GM12878 (cell line): ENCODE measurements around the gene UQCC5. TPM values are rescaled to one million over a fixed set of nuclear protein-coding genes. Genes with fewer than 3 reads are reported as not detected.
A peak's percentile ranks its signal among the peaks of the same experiment; 100 is the strongest.

ENCODE experiments used
- ATAC-seq: fragments of 200-7000 bp; cut with Tn5 transposase; 3 replicates; pipeline ENCODE4 v1.9.1; 2020; ENCODE audit warnings: mild to moderate bottlenecking, moderate library complexity
- BruUV-seq: library from RNA; stranded (reverse); fragments of 400-500 nt; replicated peaks from 2 replicates; lab custom pipeline; 2021; lab: Mats Ljungman, UMichigan
- CTCF ChIA-PET: fragments of 300-600 bp; sonication (Branson Sonifier 250); formaldehyde crosslinking; extraction: SDS; loops from one replicate; lab custom pipeline; 2021; ENCODE audit warnings: inconsistent platforms; lab: Yijun Ruan, JAX
- POLR2A ChIA-PET: fragments of 350-600 bp; formaldehyde crosslinking; extraction: SDS; loops from one replicate; lab custom pipeline; 2021; ENCODE audit warnings: inconsistent platforms; lab: Charles Lee
- RAD21 ChIA-PET: fragments of 300-600 bp; sonication (Branson Sonifier 250); formaldehyde crosslinking; loops from one replicate; lab custom pipeline; 2023; ENCODE audit warnings: antibody characterized with exemption; ENCODE audit not compliant: unreplicated experiment; lab: Charles Lee
- SMC1A ChIA-PET: fragments of 300-600 bp; sonication (Branson Sonifier 250); formaldehyde crosslinking; loops from one replicate; lab custom pipeline; 2023; ENCODE audit not compliant: unreplicated experiment, uncharacterized antibody; lab: Charles Lee
- DNase-seq: peaks from one replicate; pipeline ENCODE4 v3.0.0-alpha.2; 2011; ENCODE audit warnings: low read depth, low spot score
- FAIRE-seq: peaks from 3 replicates; lab custom pipeline; 2011; peaks lifted over from hg19 to GRCh38; lab: Jason Lieb, UNC
- H2AFZ ChIP-seq: 2 replicates; pipeline ENCODE4 v1.6.0; 2011; ENCODE audit warnings: low read depth, low read length, control low read depth; ENCODE audit not compliant: control insufficient read depth
- H3K27ac ChIP-seq: 2 replicates; pipeline ENCODE4 v1.5.1; 2011; ENCODE audit warnings: control low read depth; ENCODE audit not compliant: control insufficient read depth, insufficient read depth
- H3K27me3 ChIP-seq, 2 experiments: replicated peaks in 1 of 2; 2 replicates each; pipeline versions ENCODE4 v1.6.0 to v1.6.1; 2011; ENCODE audit warnings: low read length in 1 of 2; ENCODE audit not compliant: control insufficient read depth in 2 of 2, insufficient read depth in 2 of 2
- H3K36me3 ChIP-seq, 2 experiments: 2 replicates each; pipeline ENCODE4 v1.5.1; 2011; ENCODE audit warnings: low read length in 1 of 2; ENCODE audit not compliant: control insufficient read depth in 2 of 2, insufficient read depth in 2 of 2
- H3K4me1 ChIP-seq: 2 replicates; pipeline ENCODE4 v1.6.1; 2011; ENCODE audit warnings: mild to moderate bottlenecking, low read length, moderate library complexity, mixed read lengths; ENCODE audit not compliant: control insufficient read depth, insufficient read depth
- H3K4me2 ChIP-seq: 2 replicates; pipeline ENCODE4 v1.6.0; 2011; ENCODE audit warnings: control low read depth; ENCODE audit not compliant: control insufficient read depth, insufficient read depth
- H3K4me3 ChIP-seq: fragments of 200-600 bp; sonication (generic); 2 replicates; pipeline ENCODE4 v1.5.1; 2016
- H3K79me2 ChIP-seq: 2 replicates; pipeline ENCODE4 v1.6.0; 2011; ENCODE audit warnings: low read length; ENCODE audit not compliant: control insufficient read depth, insufficient read depth
- H3K9ac ChIP-seq: 2 replicates; pipeline ENCODE4 v1.8.0; 2011; ENCODE audit warnings: low read length, control low read depth, mixed read lengths; ENCODE audit not compliant: control insufficient read depth, insufficient read depth
- H3K9me3 ChIP-seq: replicated peaks from 3 replicates; pipeline ENCODE4 v1.5.1; 2011; ENCODE audit warnings: mild to moderate bottlenecking, low read length; ENCODE audit not compliant: control insufficient read depth, insufficient read depth
- H4K20me1 ChIP-seq: 2 replicates; pipeline ENCODE4 v1.6.0; 2011; ENCODE audit not compliant: control insufficient read depth, insufficient read depth
- BMI1 ChIP-seq: fragments of 450-650 bp; IDR thresholded peaks from 2 replicates; pipeline ENCODE4 v1.6.1; 2016; ENCODE audit warnings: mild to moderate bottlenecking, moderate library complexity, borderline replicate concordance
- IRF3 ChIP-seq: fragments of 450-650 bp; IDR thresholded peaks from 2 replicates; pipeline ENCODE4 v1.6.1; 2014; ENCODE audit warnings: mild to moderate bottlenecking
- MXI1 ChIP-seq: fragments of 150-350 bp; IDR thresholded peaks from 2 replicates; pipeline ENCODE4 v1.6.1; 2011; ENCODE audit warnings: low read depth, mild to moderate bottlenecking, inconsistent platforms, low read length, improper control_type of control experiment
- POLR2A ChIP-seq: IDR thresholded peaks from 2 replicates; pipeline ENCODE4 v1.6.1; 2011; ENCODE audit warnings: low read depth, mild to moderate bottlenecking, low read length
- SUPT20H ChIP-seq: IDR thresholded peaks from 2 replicates; pipeline ENCODE4 v1.6.1; 2011; ENCODE audit warnings: low read depth, mild to moderate bottlenecking, low read length, moderate library complexity, borderline replicate concordance; ENCODE audit not compliant: control insufficient read depth
- WGBS: methylation state at CpG from one replicate; pipeline ENCODE4 v1.1.6; 2016; ENCODE audit warnings: low lambda C conversion rate; ENCODE audit not compliant: insufficient replicate concordance, insufficient coverage; ENCODE audit errors: missing lambda C conversion rate; 5-methylcytosine and 5-hydroxymethylcytosine counted together
- in situ Hi-C: fragments of 300-500 bp; cut with MboI; formaldehyde crosslinking; loops from 9 replicates; pipeline ENCODE4 v1.14.3; 2018; ENCODE audit warnings: mixed read lengths
- intact Hi-C: fragments of 100-400 bp; cut with micrococcal nuclease; formaldehyde crosslinking; loops from one replicate; pipeline ENCODE4 v1.14.2; 2022; ENCODE audit not compliant: unreplicated experiment
- polyA plus RNA-seq, 11 experiments: library from polyadenylated mRNA; depleted of rRNA in 4 of 11; unstranded in 6 of 11; stranded (reverse) in 5 of 11; fragments of >200 nt; fragmentation: Nextera tagmentation in 4 of 11; fragmentation: Illumina TruSeq in 1 of 11; extraction: Ambion mirVana in 4 of 11; extraction: Trizol in 1 of 11; gene quantifications; 1 replicate in 1 of 11; 2 replicates in 10 of 11; pipeline versions ENCODE4 v1.2.1 to v1.2.3, GENCODE V29; 2011 to 2016; ENCODE audit warnings: inconsistent platforms in 2 of 11, missing spikeins in 2 of 11, low read depth in 1 of 11
- total RNA-seq, 4 experiments: library from RNA; depleted of rRNA in 3 of 4; stranded (reverse); fragments of >200 nt in 3 of 4; fragmentation: Illumina TruSeq in 1 of 4; extraction: Trizol in 1 of 4; gene quantifications; 2 replicates each; pipeline versions ENCODE4 v1.2.1 to v1.2.3, GENCODE V29; 2013 to 2021
- TF ChIP-seq, protein P1 (sequence below): fragments of 450-650 bp; IDR thresholded peaks from 2 replicates; pipeline ENCODE4 v1.6.1; 2017; ENCODE audit warnings: mild to moderate bottlenecking, moderate library complexity

The UQCC5 gene
- total and polyA plus RNA-seq, 10 of the 15 experiments (the other 5 are each of a cell fraction or from before 2014, with no cell fraction given): 15.1 to 84.8 (median 28.0) TPM

GRCh38 chr3:52490035-52490938, 46.1 kb upstream of the UQCC5 start:
- ChIA-PET CTCF (no interaction called here), POLR2A (no interaction called here)
- no peak overlapping the region for H3K4me2 ChIP-seq

More at GRCh38 chr3:52490035-52490938, 46.1 kb upstream of the UQCC5 start:
- SMC1A ChIA-PET: no interaction called here
- no peak overlapping the region for H3K27ac ChIP-seq
- H3K9me3 ChIP-seq: no peaks in the 10 kb centered on the region
- H3K36me3 ChIP-seq: peaks cover 6 to 30% of the 10 kb centered on the region in 2 experiments; a peak in 3 of 4 replicates
- H2AFZ ChIP-seq: no peak overlapping the region
- no TSS peak for BruUV-seq
- no peaks in the 10 kb centered on the region for H3K4me1 ChIP-seq
- H4K20me1 ChIP-seq: no peaks in the 10 kb centered on the region
- RAD21 ChIA-PET: no interaction called here
- no peak for ATAC-seq
- H3K79me2 ChIP-seq: no peaks in the 10 kb centered on the region
- WGBS: 85% methylated on average over 22 of the region's 22 CpGs
- H3K27me3 ChIP-seq: no peaks in the 10 kb centered on the region
- no peak overlapping the region for H3K9ac ChIP-seq
- TF ChIP-seq BMI1 (no peak), MXI1 (no peak), IRF3 (no peak), POLR2A (peak; percentile 28; the same call in 1 of the 2 replicates), SUPT20H (no peak)
- TF ChIP-seq, protein P1, sequence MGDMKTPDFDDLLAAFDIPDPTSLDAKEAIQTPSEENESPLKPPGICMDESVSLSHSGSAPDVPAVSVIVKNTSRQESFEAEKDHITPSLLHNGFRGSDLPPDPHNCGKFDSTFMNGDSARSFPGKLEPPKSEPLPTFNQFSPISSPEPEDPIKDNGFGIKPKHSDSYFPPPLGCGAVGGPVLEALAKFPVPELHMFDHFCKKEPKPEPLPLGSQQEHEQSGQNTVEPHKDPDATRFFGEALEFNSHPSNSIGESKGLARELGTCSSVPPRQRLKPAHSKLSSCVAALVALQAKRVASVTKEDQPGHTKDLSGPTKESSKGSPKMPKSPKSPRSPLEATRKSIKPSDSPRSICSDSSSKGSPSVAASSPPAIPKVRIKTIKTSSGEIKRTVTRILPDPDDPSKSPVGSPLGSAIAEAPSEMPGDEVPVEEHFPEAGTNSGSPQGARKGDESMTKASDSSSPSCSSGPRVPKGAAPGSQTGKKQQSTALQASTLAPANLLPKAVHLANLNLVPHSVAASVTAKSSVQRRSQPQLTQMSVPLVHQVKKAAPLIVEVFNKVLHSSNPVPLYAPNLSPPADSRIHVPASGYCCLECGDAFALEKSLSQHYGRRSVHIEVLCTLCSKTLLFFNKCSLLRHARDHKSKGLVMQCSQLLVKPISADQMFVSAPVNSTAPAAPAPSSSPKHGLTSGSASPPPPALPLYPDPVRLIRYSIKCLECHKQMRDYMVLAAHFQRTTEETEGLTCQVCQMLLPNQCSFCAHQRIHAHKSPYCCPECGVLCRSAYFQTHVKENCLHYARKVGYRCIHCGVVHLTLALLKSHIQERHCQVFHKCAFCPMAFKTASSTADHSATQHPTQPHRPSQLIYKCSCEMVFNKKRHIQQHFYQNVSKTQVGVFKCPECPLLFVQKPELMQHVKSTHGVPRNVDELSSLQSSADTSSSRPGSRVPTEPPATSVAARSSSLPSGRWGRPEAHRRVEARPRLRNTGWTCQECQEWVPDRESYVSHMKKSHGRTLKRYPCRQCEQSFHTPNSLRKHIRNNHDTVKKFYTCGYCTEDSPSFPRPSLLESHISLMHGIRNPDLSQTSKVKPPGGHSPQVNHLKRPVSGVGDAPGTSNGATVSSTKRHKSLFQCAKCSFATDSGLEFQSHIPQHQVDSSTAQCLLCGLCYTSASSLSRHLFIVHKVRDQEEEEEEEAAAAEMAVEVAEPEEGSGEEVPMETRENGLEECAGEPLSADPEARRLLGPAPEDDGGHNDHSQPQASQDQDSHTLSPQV: no peak
- TF ChIP-seq, all 136 proteins: peak for 1
- DNase-seq (no peak), FAIRE-seq (no peak)
- intact Hi-C loops: no loop called here
- in situ Hi-C loops: no loop called here
- no peak overlapping the region for H3K4me3 ChIP-seq
